HG03378 (cell line): ENCODE measurements around the gene CRTAP.
"Not testable (repeated sequence)": the region's sequence is repeated elsewhere in the genome, so short reads cannot be mapped to it uniquely, and the experiment has no call there.

Source experiments
- ATAC-seq: cut with Tn5 transposase; IDR thresholded peaks from one replicate; pipeline ENCODE4 v1.9.1; 2021; ENCODE audit warnings: mild to moderate bottlenecking, moderate library complexity; ENCODE audit not compliant: unreplicated experiment

Gene CRTAP

GRCh38 chr3:33139006-33139623, 25.3 kb downstream of the CRTAP start:
- ATAC-seq, result peak; percentile 64

GRCh38 chr3:33139996-33140395, 26.2 kb downstream of the CRTAP start:
- ATAC-seq, result no peak

- no peak for ATAC-seq
These were observed 27.2 kb downstream of the CRTAP start for GRCh38 chr3:33141006-33141405.

GRCh38 chr3:33144433-33144832, 30.6 kb downstream of the CRTAP start:
- ATAC-seq, result no peak

- no peak for ATAC-seq
These were observed 31.5 kb downstream of the CRTAP start for GRCh38 chr3:33145221-33145900.

- no peak for ATAC-seq
These were observed 32.2 kb downstream of the CRTAP start for GRCh38 chr3:33145901-33146580.

GRCh38 chr3:33146791-33147445, 33.1 kb downstream of the CRTAP start:
- no peak for ATAC-seq

- no peak for ATAC-seq
These were observed 35.5 kb downstream of the CRTAP start for GRCh38 chr3:33149342-33149741.

- ATAC-seq, result no peak
These were observed 38.8 kb downstream of the CRTAP start for GRCh38 chr3:33152363-33153360.

GRCh38 chr3:33153782-33154181, 40.0 kb downstream of the CRTAP start:
- no peak for ATAC-seq

- ATAC-seq, result no peak
These were observed 41.5 kb downstream of the CRTAP start for GRCh38 chr3:33155301-33155700.

- no peak for ATAC-seq
These were observed 45.4 kb downstream of the CRTAP start for GRCh38 chr3:33159234-33159633.

- ATAC-seq, result no peak
These were observed 46.2 kb downstream of the CRTAP start for GRCh38 chr3:33159981-33160380.

- not testable (repeated sequence) for ATAC-seq
These were observed 48.8 kb downstream of the CRTAP start for GRCh38 chr3:33162621-33163020.

GRCh38 chr3:33165372-33165771, 51.6 kb downstream of the CRTAP start:
- ATAC-seq, result no peak

GRCh38 chr3:33166095-33166494, 52.3 kb downstream of the CRTAP start:
- ATAC-seq, result no peak

- no peak for ATAC-seq
These were observed 53.5 kb downstream of the CRTAP start for GRCh38 chr3:33167284-33167683.

GRCh38 chr3:33167716-33168336, 54.0 kb downstream of the CRTAP start:
- no peak for ATAC-seq

GRCh38 chr3:33170531-33170930, 56.7 kb downstream of the CRTAP start:
- ATAC-seq, result no peak

- ATAC-seq, result no peak
These were observed 57.8 kb downstream of the CRTAP start for GRCh38 chr3:33171580-33171979.
